Cardiac muscle cell (in vitro differentiated cells and primary cell): Measurements from ENCODE around the gene DNAH6. TPM values are rescaled to one million over a fixed set of nuclear protein-coding genes. Genes with fewer than 3 reads are reported as not detected.
A peak's percentile ranks its signal among the peaks of the same experiment; 100 is the strongest.

Experiments used
- DNase-seq, 2 donors: peaks; one replicate each; pipeline versions ENCODE4 v3.0.0 to v3.0.0-alpha.2; 2010 to 2017; ENCODE audit warnings: low read depth in 1 of 2, low spot score in 1 of 2
- H3K27ac ChIP-seq: fragments of 200-600 bp; sonication (generic); 2 replicates; pipeline ENCODE4 v1.5.1; 2016
- H3K27me3 ChIP-seq: fragments of 200-600 bp; sonication (generic); 2 replicates; pipeline ENCODE4 v1.6.0; 2016; ENCODE audit warnings: control low read depth
- H3K36me3 ChIP-seq: fragments of 200-600 bp; sonication (generic); 2 replicates; pipeline ENCODE4 v1.5.1; 2016; ENCODE audit warnings: control low read depth
- H3K4me1 ChIP-seq: fragments of 200-600 bp; sonication (generic); 2 replicates; pipeline ENCODE4 v1.8.1; 2017; ENCODE audit warnings: low read depth, mild to moderate bottlenecking, mixed run types
- H3K4me3 ChIP-seq: fragments of 200-600 bp; sonication (generic); 2 replicates; pipeline ENCODE4 v1.5.1; 2016; ENCODE audit warnings: mild to moderate bottlenecking
- H3K9me3 ChIP-seq: fragments of 200-600 bp; sonication (generic); 2 replicates; pipeline ENCODE4 v1.5.1; 2017; ENCODE audit warnings: low read depth, mild to moderate bottlenecking, control low read depth
- CTCF ChIP-seq: IDR thresholded peaks from 2 replicates; pipeline ENCODE4 v1.5.1; 2012; ENCODE audit warnings: low read depth, mild to moderate bottlenecking, low read length
- polyA plus RNA-seq: library from polyadenylated mRNA; unstranded; fragments of >200 nt; fragmentation: Nextera tagmentation; extraction: Ambion mirVana; gene quantifications from 2 replicates; pipeline ENCODE4 v1.2.1, GENCODE V29; 2016
- total RNA-seq: library from RNA; depleted of rRNA; stranded (reverse); fragments of >200 nt; gene quantifications from 2 replicates; pipeline ENCODE4 v1.2.3, GENCODE V29; 2016

Gene DNAH6
- total and polyA plus RNA-seq, 2 experiments from 2014 or later, result 0.66 to 0.73 TPM

- H3K9me3 ChIP-seq, result no peaks in the 10 kb centered on the region
- DNase-seq, result no peak
- no peak for TF ChIP-seq CTCF
- no peaks in the 10 kb centered on the region for H3K27me3 ChIP-seq
- H3K4me1 ChIP-seq, result no peaks in the 10 kb centered on the region
- H3K4me3 ChIP-seq, result no peak overlapping the region
- no peak overlapping the region for H3K27ac ChIP-seq
- no peaks in the 10 kb centered on the region for H3K36me3 ChIP-seq
Observed at GRCh38 chr2:84808279-84808678, 292.0 kb downstream of the DNAH6 start.

- no peak overlapping the region for H3K27ac ChIP-seq
- no peak overlapping the region for H3K4me3 ChIP-seq
- no peaks in the 10 kb centered on the region for H3K9me3 ChIP-seq
- no peak for DNase-seq
- no peaks in the 10 kb centered on the region for H3K27me3 ChIP-seq
- no peaks in the 10 kb centered on the region for H3K4me1 ChIP-seq
- TF ChIP-seq CTCF, result no peak
- H3K36me3 ChIP-seq, result no peaks in the 10 kb centered on the region
Observed at GRCh38 chr2:84811839-84812431, 295.6 kb downstream of the DNAH6 start.

- Histone ChIP-seq H3K4me3 (no peak overlapping the region), H3K36me3 (no peaks in the 10 kb centered on the region), H3K9me3 (no peaks in the 10 kb centered on the region), H3K4me1 (no peaks in the 10 kb centered on the region), H3K27ac (no peak overlapping the region), H3K27me3 (no peaks in the 10 kb centered on the region)
- TF ChIP-seq CTCF, result no peak
- DNase-seq, result peak in 1 of 2 donors; percentile 6
Observed at GRCh38 chr2:84815146-84815545, 298.8 kb downstream of the DNAH6 start.

- Histone ChIP-seq H3K36me3 (no peaks in the 10 kb centered on the region), H3K9me3 (no peaks in the 10 kb centered on the region), H3K27me3 (no peaks in the 10 kb centered on the region), H3K27ac (no peak overlapping the region), H3K4me3 (no peak overlapping the region), H3K4me1 (no peaks in the 10 kb centered on the region)
- DNase-seq, result no peak
- no peak for TF ChIP-seq CTCF
Observed at GRCh38 chr2:84816426-84817026, 300.2 kb downstream of the DNAH6 start.

- no peaks in the 10 kb centered on the region for H3K36me3 ChIP-seq
- no peak for DNase-seq
- H3K9me3 ChIP-seq, result no peaks in the 10 kb centered on the region
- no peak overlapping the region for H3K4me3 ChIP-seq
- TF ChIP-seq CTCF, result no peak
- H3K4me1 ChIP-seq, result no peaks in the 10 kb centered on the region
- H3K27ac ChIP-seq, result no peak overlapping the region
- no peaks in the 10 kb centered on the region for H3K27me3 ChIP-seq
Observed at GRCh38 chr2:84817239-84817655, 300.9 kb downstream of the DNAH6 start.
